H1 (cell line): ENCODE results near the gene SPPL3. TPM values are rescaled to one million over a fixed set of nuclear protein-coding genes. Genes with fewer than 3 reads are reported as not detected.
A peak's percentile ranks its signal among the peaks of the same experiment; 100 is the strongest.

Experiments used
- CTCF ChIA-PET: fragments of 300-600 bp; sonication (Branson Sonifier 250); formaldehyde crosslinking; loops from one replicate; lab custom pipeline; 2021; ENCODE audit not compliant: partially characterized antibody; lab: Charles Lee
- POLR2A ChIA-PET: fragments of 300-600 bp; sonication (Branson Sonifier 250); formaldehyde crosslinking; loops from one replicate; lab custom pipeline; 2021; ENCODE audit warnings: inconsistent platforms; ENCODE audit not compliant: partially characterized antibody; lab: Charles Lee
- DNase-seq, 2 experiments: peaks; one replicate each; pipeline versions ENCODE4 v3.0.0 to v3.0.0-alpha.2; 2010 to 2022; ENCODE audit warnings: low spot score in 2 of 2, low read depth in 1 of 2, mixed read lengths in 1 of 2
- FAIRE-seq: peaks from 2 replicates; lab custom pipeline; 2011; peaks lifted over from hg19 to GRCh38; lab: Jason Lieb, UNC
- H2AFZ ChIP-seq: 2 replicates; pipeline ENCODE4 v1.8.1; 2012; ENCODE audit warnings: low read length, inconsistent platforms
- H2AK5ac ChIP-seq: 2 replicates; pipeline ENCODE4 v1.6.1; 2013; ENCODE audit warnings: low read depth, low read length
- H2BK120ac ChIP-seq: replicated peaks from 2 replicates; pipeline ENCODE3; 2013; ENCODE audit warnings: low read depth, low read length, inconsistent platforms
- H2BK12ac ChIP-seq: 2 replicates; pipeline ENCODE4 v1.6.1; 2013; ENCODE audit warnings: low read depth, low read length
- H2BK15ac ChIP-seq: 2 replicates; pipeline ENCODE4 v1.6.1; 2013; ENCODE audit warnings: low read length
- H2BK20ac ChIP-seq: 2 replicates; pipeline ENCODE4 v1.6.1; 2013; ENCODE audit warnings: low read length
- H2BK5ac ChIP-seq: 2 replicates; pipeline ENCODE4 v1.6.1; 2013; ENCODE audit warnings: low read depth, low read length
- H3K14ac ChIP-seq: 2 replicates; pipeline ENCODE4 v1.6.1; 2013; ENCODE audit warnings: inconsistent platforms; ENCODE audit not compliant: insufficient read length
- H3K18ac ChIP-seq: 2 replicates; pipeline ENCODE4 v1.6.1; 2013; ENCODE audit warnings: low read length; ENCODE audit errors: extremely low read depth
- H3K23ac ChIP-seq: 2 replicates; pipeline ENCODE4 v1.6.1; 2013; ENCODE audit warnings: inconsistent platforms; ENCODE audit not compliant: insufficient read length
- H3K23me2 ChIP-seq: 2 replicates; pipeline ENCODE4 v1.6.1; 2013; ENCODE audit warnings: low read depth, low read length
- H3K27ac ChIP-seq: 2 replicates; pipeline ENCODE4 v1.6.1; 2011; ENCODE audit warnings: low read depth, low read length, inconsistent platforms
- H3K27me3 ChIP-seq, 4 experiments: replicated peaks in 1 of 4; 1 replicate in 1 of 4; 2 replicates in 3 of 4; pipeline versions ENCODE4 v1.6.1 to v1.8.1; 2011 to 2013; ENCODE audit warnings: low read length in 3 of 4, mild to moderate bottlenecking in 3 of 4, inconsistent platforms in 2 of 4, mixed read lengths in 2 of 4, moderate library complexity in 1 of 4; ENCODE audit not compliant: control insufficient read depth in 3 of 4, insufficient read depth in 3 of 4; ENCODE audit errors: extremely low read depth in 1 of 4
- H3K36me3 ChIP-seq, 4 experiments: 2 replicates each; pipeline versions ENCODE4 v1.6.1 to v1.8.1; 2011 to 2013; ENCODE audit warnings: mild to moderate bottlenecking in 4 of 4, low read length in 3 of 4, moderate library complexity in 2 of 4, control low read depth in 1 of 4, inconsistent platforms in 1 of 4; ENCODE audit not compliant: insufficient read depth in 4 of 4, control insufficient read depth in 2 of 4
- H3K4ac ChIP-seq: replicated peaks from 2 replicates; pipeline ENCODE3; 2013; ENCODE audit warnings: low read length, low read depth, mixed read lengths, inconsistent platforms; ENCODE audit not compliant: insufficient read length
- H3K4me1 ChIP-seq, 4 experiments: replicated peaks in 1 of 4; 1 replicate in 1 of 4; 2 replicates in 3 of 4; pipeline versions ENCODE4 v1.6.1 to v1.8.1; 2011 to 2013; ENCODE audit warnings: low read length in 3 of 4, inconsistent platforms in 2 of 4, mixed read lengths in 1 of 4; ENCODE audit not compliant: insufficient read depth in 4 of 4, control insufficient read depth in 3 of 4
- H3K4me2 ChIP-seq, 2 experiments: 2 replicates each; pipeline versions ENCODE4 v1.6.1 to v1.8.1; 2011 to 2013; ENCODE audit warnings: low read depth in 2 of 2, low read length in 2 of 2, control low read depth in 1 of 2, inconsistent platforms in 1 of 2, mild to moderate bottlenecking in 1 of 2; ENCODE audit not compliant: insufficient read depth in 1 of 2
- H3K4me3 ChIP-seq, 4 experiments: fragments of 200-600, 300-600 bp in 1 of 4; sonication (generic), shearing (Covaris generic), sonication (Bioruptor Twin) in 1 of 4; 2 replicates each; pipeline versions ENCODE4 v1.5.1 to v1.8.1; 2011 to 2016; ENCODE audit warnings: low read length in 4 of 4, low read depth in 3 of 4, control low read depth in 2 of 4, inconsistent platforms in 2 of 4, mild to moderate bottlenecking in 2 of 4, mixed read lengths in 1 of 4, moderate library complexity in 1 of 4; ENCODE audit not compliant: insufficient read depth in 2 of 4; ENCODE audit errors: extremely low read depth in 1 of 4
- H3K56ac ChIP-seq: replicated peaks from 2 replicates; pipeline ENCODE3; 2013; ENCODE audit warnings: low read depth, mild to moderate bottlenecking, mixed read lengths, low read length, inconsistent platforms; ENCODE audit not compliant: insufficient read length
- H3K79me1 ChIP-seq: 2 replicates; pipeline ENCODE4 v1.6.1; 2013; ENCODE audit warnings: low read depth, low read length, control low read depth
- H3K79me2 ChIP-seq, 2 experiments: 2 replicates each; pipeline versions ENCODE4 v1.6.1 to v1.8.1; 2012 to 2013; ENCODE audit warnings: low read length in 2 of 2, mild to moderate bottlenecking in 2 of 2, inconsistent platforms in 1 of 2; ENCODE audit not compliant: insufficient read depth in 2 of 2, control insufficient read depth in 1 of 2
- H3K9ac ChIP-seq, 4 experiments: replicated peaks in 1 of 4; 1 replicate in 1 of 4; 2 replicates in 3 of 4; pipeline versions ENCODE4 v1.6.1 to v1.8.1; 2011 to 2013; ENCODE audit warnings: low read depth in 3 of 4, low read length in 3 of 4, control low read depth in 2 of 4, mild to moderate bottlenecking in 2 of 4, moderate library complexity in 2 of 4, inconsistent platforms in 1 of 4; ENCODE audit errors: extremely low read depth in 1 of 4
- H3K9me3 ChIP-seq, 2 experiments: 2 replicates each; pipeline versions ENCODE4 v1.6.1 to v1.8.1; 2012 to 2013; ENCODE audit warnings: mild to moderate bottlenecking in 2 of 2, moderate library complexity in 2 of 2, control low read depth in 1 of 2, inconsistent platforms in 1 of 2, low read depth in 1 of 2, low read length in 1 of 2, mixed read lengths in 1 of 2; ENCODE audit not compliant: insufficient read depth in 2 of 2
- H4K20me1 ChIP-seq, 2 experiments: replicated peaks in 1 of 2; 2 replicates each; pipeline versions ENCODE3 to v1.8.1; 2011 to 2013; ENCODE audit warnings: inconsistent platforms in 2 of 2, low read length in 2 of 2, mild to moderate bottlenecking in 1 of 2; ENCODE audit not compliant: insufficient read depth in 2 of 2, control insufficient read depth in 1 of 2
- H4K5ac ChIP-seq: 2 replicates; pipeline ENCODE4 v1.6.1; 2013; ENCODE audit warnings: low read length, low read depth, mixed read lengths, inconsistent platforms; ENCODE audit not compliant: insufficient read length
- H4K8ac ChIP-seq: 2 replicates; pipeline ENCODE4 v1.8.0; 2013; ENCODE audit warnings: mild to moderate bottlenecking, moderate library complexity, low read length, inconsistent platforms; ENCODE audit not compliant: insufficient read depth; ENCODE audit errors: extremely low read depth
- H4K91ac ChIP-seq: replicated peaks from 2 replicates; pipeline ENCODE3; 2013; ENCODE audit warnings: low read length, mixed read lengths, inconsistent platforms; ENCODE audit not compliant: insufficient read length
- CBX8 ChIP-seq: fragments of 300-800, 300-1000 bp; sonication (generic); IDR thresholded peaks from 2 replicates; pipeline ENCODE4 v1.7.1; 2016; ENCODE audit warnings: low read depth, low read length, borderline replicate concordance
- EGR1 ChIP-seq: IDR thresholded peaks from 2 replicates; pipeline ENCODE4 v1.6.1; 2011; ENCODE audit warnings: low read depth, low read length, borderline replicate concordance
- EZH2 ChIP-seq: fragments of 200-600 bp; sonication (generic); IDR thresholded peaks from 2 replicates; pipeline ENCODE4 v1.7.1; 2012; ENCODE audit warnings: low read depth, mild to moderate bottlenecking, moderate library complexity, low read length, inconsistent platforms; ENCODE audit not compliant: severe bottlenecking
- KDM4A ChIP-seq: IDR thresholded peaks from one replicate; pipeline ENCODE4 v1.7.1; 2012; ENCODE audit warnings: low read depth, mild to moderate bottlenecking, moderate library complexity, low read length, inconsistent platforms; ENCODE audit not compliant: severe bottlenecking
- MAFK ChIP-seq: IDR thresholded peaks from 2 replicates; pipeline ENCODE4 v1.6.1; 2012; ENCODE audit warnings: low read depth, mild to moderate bottlenecking, improper control_type of control experiment, low read length
- POLR2AphosphoS5 ChIP-seq: IDR thresholded peaks from 2 replicates; pipeline ENCODE4 v1.6.1; 2011; ENCODE audit warnings: low read depth, low read length
- RBBP5 ChIP-seq: IDR thresholded peaks from 2 replicates; pipeline ENCODE4 v1.7.1; 2012; ENCODE audit warnings: low read depth, mild to moderate bottlenecking, inconsistent platforms, low read length, moderate library complexity, borderline replicate concordance
- SIX5 ChIP-seq: IDR thresholded peaks from 2 replicates; pipeline ENCODE4 v1.6.1; 2011; ENCODE audit warnings: mild to moderate bottlenecking, low read depth, low read length
- TEAD4 ChIP-seq: IDR thresholded peaks from 2 replicates; pipeline ENCODE4 v1.6.1; 2012; ENCODE audit warnings: low read depth, low read length, inconsistent platforms, mixed read lengths
- YY1 ChIP-seq: IDR thresholded peaks from 2 replicates; pipeline ENCODE4 v1.6.1; 2011; ENCODE audit warnings: low read depth, mild to moderate bottlenecking, low read length
- WGBS, 2 experiments: shearing (Covaris generic) in 1 of 2; methylation state at CpG; one replicate each; pipeline versions ENCODE4 v1.1.6 to v1.1.7; 2013 to 2015; ENCODE audit warnings: low lambda C conversion rate in 2 of 2, mixed read lengths in 2 of 2, inconsistent platforms in 1 of 2, low coverage in 1 of 2, missing lambda C conversion rate in 1 of 2; ENCODE audit not compliant: insufficient replicate concordance in 2 of 2, insufficient coverage in 1 of 2, insufficient read length in 1 of 2; ENCODE audit errors: extremely low coverage in 1 of 2, missing lambda C conversion rate in 1 of 2; 5-methylcytosine and 5-hydroxymethylcytosine counted together
- polyA plus RNA-seq, 7 experiments: library from polyadenylated mRNA; depleted of rRNA in 3 of 7; stranded (reverse) in 5 of 7; unstranded in 2 of 7; fragments of >200 nt in 5 of 7; fragments of 200-250 nt in 2 of 7; gene quantifications; 1 replicate in 5 of 7; 2 replicates in 1 of 7; 4 replicates in 1 of 7; pipeline versions ENCODE4 v1.2.1 to v1.2.3, GENCODE V29; 2011 to 2013; ENCODE audit warnings: missing spikeins in 2 of 7, mixed read lengths in 2 of 7
- total RNA-seq: library from RNA; stranded (reverse); fragmentation: NEBNext Ultra II Directional; extraction: Animal tissue kit (Norgen Biotek cat#: 25700); gene quantifications from 2 replicates; pipeline ENCODE4 v1.2.1, GENCODE V29; 2021

Gene SPPL3
- total and polyA plus RNA-seq, 2 of the 8 experiments (the other 6 are each of a cell fraction or from before 2014, with no cell fraction given), result 27.3 to 48.4 TPM

- POLR2A ChIA-PET, result no interaction called here
- peaks cover 0 to 7% (median 4%) of the 10 kb centered on the region in 4 experiments; a peak in 1 of 7 replicates for H3K4me1 ChIP-seq
- peaks cover 0 to 41% of the 10 kb centered on the region in 2 experiments; a peak in 2 of 4 replicates for H3K79me2 ChIP-seq
- no peak for TF ChIP-seq EZH2
- no peak for TF ChIP-seq EGR1
- no peak for TF ChIP-seq CBX8
- no peak for TF ChIP-seq KDM4A
- TF ChIP-seq POLR2AphosphoS5, result no peak
- no peak for TF ChIP-seq YY1
- no peak for TF ChIP-seq RBBP5
- no peak for TF ChIP-seq SIX5
- no peak for TF ChIP-seq TEAD4
- TF ChIP-seq MAFK, result no peak
Observed at GRCh38 chr12:120836114-120836684, 68.0 kb downstream of the SPPL3 start.

More at GRCh38 chr12:120836114-120836684, 68.0 kb downstream of the SPPL3 start:
- Histone ChIP-seq H3K18ac (no peak overlapping the region), H3K36me3 (no peaks in the 10 kb centered on the region), H4K91ac (no peak overlapping the region), H3K9me3 (no peaks in the 10 kb centered on the region), H2AK5ac (no peak overlapping the region), H4K20me1 (peaks cover 5 to 6% of the 10 kb centered on the region in 2 experiments), H2BK5ac (no peak overlapping the region), H3K23me2 (no peaks in the 10 kb centered on the region), H3K27ac (no peak overlapping the region), H3K4me2 (0 out of 4 replicates have a peak overlapping the region, but pooled peaks of 1 of the 2 experiments have one; percentile 45), H4K8ac (no peak overlapping the region), H2BK12ac (no peak overlapping the region), H2BK120ac (no peak overlapping the region), H3K4ac (no peak overlapping the region), H2BK15ac (0 out of 2 replicates have a peak overlapping the region, but pooled peaks have one; percentile 9), H3K9ac (no peak overlapping the region), H3K4me3 (no peak overlapping the region), H2AFZ (no peak overlapping the region), H3K79me1 (0 out of 2 replicates have a peak, but pooled peaks cover 2% of the 10 kb centered on the region), H3K56ac (no peak overlapping the region), H4K5ac (no peak overlapping the region), H2BK20ac (no peak overlapping the region), H3K27me3 (no peaks in the 10 kb centered on the region), H3K14ac (no peak overlapping the region), H3K23ac (no peak overlapping the region)
- CTCF ChIA-PET, result interaction anchor here (0.7 to 1.7 kb wide), 3 partner anchors 18 to 136 kb away, joined by 3 to 4 read pairs (median 3); no protein-coding TSS in a partner anchor
- DNase-seq (no peak), FAIRE-seq (peak; percentile 42)
- 81% methylated on average over 4 of the region's 4 CpGs; no CpG with 5 or more reads in 1 of the 2 experiments for WGBS, 2 experiments
